H1 (cell line): ENCODE results near the gene DNM2. TPM values are rescaled to one million over a fixed set of nuclear protein-coding genes. Genes with fewer than 3 reads are reported as not detected.

Experiments
- CTCF ChIA-PET: fragments of 300-600 bp; sonication (Branson Sonifier 250); formaldehyde crosslinking; loops from one replicate; lab custom pipeline; 2021; ENCODE audit not compliant: partially characterized antibody; lab: Charles Lee
- POLR2A ChIA-PET: fragments of 300-600 bp; sonication (Branson Sonifier 250); formaldehyde crosslinking; loops from one replicate; lab custom pipeline; 2021; ENCODE audit warnings: inconsistent platforms; ENCODE audit not compliant: partially characterized antibody; lab: Charles Lee
- DNase-seq, 2 experiments: peaks; one replicate each; pipeline versions ENCODE4 v3.0.0 to v3.0.0-alpha.2; 2010 to 2022; ENCODE audit warnings: low spot score in 2 of 2, low read depth in 1 of 2, mixed read lengths in 1 of 2
- FAIRE-seq: peaks from 2 replicates; lab custom pipeline; 2011; peaks lifted over from hg19 to GRCh38; lab: Jason Lieb, UNC
- H2AFZ ChIP-seq: 2 replicates; pipeline ENCODE4 v1.8.1; 2012; ENCODE audit warnings: low read length, inconsistent platforms
- H2AK5ac ChIP-seq: 2 replicates; pipeline ENCODE4 v1.6.1; 2013; ENCODE audit warnings: low read depth, low read length
- H2BK120ac ChIP-seq: replicated peaks from 2 replicates; pipeline ENCODE3; 2013; ENCODE audit warnings: low read depth, low read length, inconsistent platforms
- H2BK12ac ChIP-seq: 2 replicates; pipeline ENCODE4 v1.6.1; 2013; ENCODE audit warnings: low read depth, low read length
- H2BK15ac ChIP-seq: 2 replicates; pipeline ENCODE4 v1.6.1; 2013; ENCODE audit warnings: low read length
- H2BK20ac ChIP-seq: 2 replicates; pipeline ENCODE4 v1.6.1; 2013; ENCODE audit warnings: low read length
- H2BK5ac ChIP-seq: 2 replicates; pipeline ENCODE4 v1.6.1; 2013; ENCODE audit warnings: low read depth, low read length
- H3K14ac ChIP-seq: 2 replicates; pipeline ENCODE4 v1.6.1; 2013; ENCODE audit warnings: inconsistent platforms; ENCODE audit not compliant: insufficient read length
- H3K18ac ChIP-seq: 2 replicates; pipeline ENCODE4 v1.6.1; 2013; ENCODE audit warnings: low read length; ENCODE audit errors: extremely low read depth
- H3K23ac ChIP-seq: 2 replicates; pipeline ENCODE4 v1.6.1; 2013; ENCODE audit warnings: inconsistent platforms; ENCODE audit not compliant: insufficient read length
- H3K23me2 ChIP-seq: 2 replicates; pipeline ENCODE4 v1.6.1; 2013; ENCODE audit warnings: low read depth, low read length
- H3K27ac ChIP-seq: 2 replicates; pipeline ENCODE4 v1.6.1; 2011; ENCODE audit warnings: low read depth, low read length, inconsistent platforms
- H3K27me3 ChIP-seq, 4 experiments: replicated peaks in 1 of 4; 1 replicate in 1 of 4; 2 replicates in 3 of 4; pipeline versions ENCODE4 v1.6.1 to v1.8.1; 2011 to 2013; ENCODE audit warnings: low read length in 3 of 4, mild to moderate bottlenecking in 3 of 4, inconsistent platforms in 2 of 4, mixed read lengths in 2 of 4, moderate library complexity in 1 of 4; ENCODE audit not compliant: control insufficient read depth in 3 of 4, insufficient read depth in 3 of 4; ENCODE audit errors: extremely low read depth in 1 of 4
- H3K36me3 ChIP-seq, 4 experiments: 2 replicates each; pipeline versions ENCODE4 v1.6.1 to v1.8.1; 2011 to 2013; ENCODE audit warnings: mild to moderate bottlenecking in 4 of 4, low read length in 3 of 4, moderate library complexity in 2 of 4, control low read depth in 1 of 4, inconsistent platforms in 1 of 4; ENCODE audit not compliant: insufficient read depth in 4 of 4, control insufficient read depth in 2 of 4
- H3K4ac ChIP-seq: replicated peaks from 2 replicates; pipeline ENCODE3; 2013; ENCODE audit warnings: low read length, low read depth, mixed read lengths, inconsistent platforms; ENCODE audit not compliant: insufficient read length
- H3K4me1 ChIP-seq, 4 experiments: replicated peaks in 1 of 4; 1 replicate in 1 of 4; 2 replicates in 3 of 4; pipeline versions ENCODE4 v1.6.1 to v1.8.1; 2011 to 2013; ENCODE audit warnings: low read length in 3 of 4, inconsistent platforms in 2 of 4, mixed read lengths in 1 of 4; ENCODE audit not compliant: insufficient read depth in 4 of 4, control insufficient read depth in 3 of 4
- H3K4me2 ChIP-seq, 2 experiments: 2 replicates each; pipeline versions ENCODE4 v1.6.1 to v1.8.1; 2011 to 2013; ENCODE audit warnings: low read depth in 2 of 2, low read length in 2 of 2, control low read depth in 1 of 2, inconsistent platforms in 1 of 2, mild to moderate bottlenecking in 1 of 2; ENCODE audit not compliant: insufficient read depth in 1 of 2
- H3K4me3 ChIP-seq, 4 experiments: fragments of 200-600, 300-600 bp in 1 of 4; sonication (generic), shearing (Covaris generic), sonication (Bioruptor Twin) in 1 of 4; 2 replicates each; pipeline versions ENCODE4 v1.5.1 to v1.8.1; 2011 to 2016; ENCODE audit warnings: low read length in 4 of 4, low read depth in 3 of 4, control low read depth in 2 of 4, inconsistent platforms in 2 of 4, mild to moderate bottlenecking in 2 of 4, mixed read lengths in 1 of 4, moderate library complexity in 1 of 4; ENCODE audit not compliant: insufficient read depth in 2 of 4; ENCODE audit errors: extremely low read depth in 1 of 4
- H3K56ac ChIP-seq: replicated peaks from 2 replicates; pipeline ENCODE3; 2013; ENCODE audit warnings: low read depth, mild to moderate bottlenecking, mixed read lengths, low read length, inconsistent platforms; ENCODE audit not compliant: insufficient read length
- H3K79me1 ChIP-seq: 2 replicates; pipeline ENCODE4 v1.6.1; 2013; ENCODE audit warnings: low read depth, low read length, control low read depth
- H3K79me2 ChIP-seq, 2 experiments: 2 replicates each; pipeline versions ENCODE4 v1.6.1 to v1.8.1; 2012 to 2013; ENCODE audit warnings: low read length in 2 of 2, mild to moderate bottlenecking in 2 of 2, inconsistent platforms in 1 of 2; ENCODE audit not compliant: insufficient read depth in 2 of 2, control insufficient read depth in 1 of 2
- H3K9ac ChIP-seq, 4 experiments: replicated peaks in 1 of 4; 1 replicate in 1 of 4; 2 replicates in 3 of 4; pipeline versions ENCODE4 v1.6.1 to v1.8.1; 2011 to 2013; ENCODE audit warnings: low read depth in 3 of 4, low read length in 3 of 4, control low read depth in 2 of 4, mild to moderate bottlenecking in 2 of 4, moderate library complexity in 2 of 4, inconsistent platforms in 1 of 4; ENCODE audit errors: extremely low read depth in 1 of 4
- H3K9me3 ChIP-seq, 2 experiments: 2 replicates each; pipeline versions ENCODE4 v1.6.1 to v1.8.1; 2012 to 2013; ENCODE audit warnings: mild to moderate bottlenecking in 2 of 2, moderate library complexity in 2 of 2, control low read depth in 1 of 2, inconsistent platforms in 1 of 2, low read depth in 1 of 2, low read length in 1 of 2, mixed read lengths in 1 of 2; ENCODE audit not compliant: insufficient read depth in 2 of 2
- H4K20me1 ChIP-seq, 2 experiments: replicated peaks in 1 of 2; 2 replicates each; pipeline versions ENCODE3 to v1.8.1; 2011 to 2013; ENCODE audit warnings: inconsistent platforms in 2 of 2, low read length in 2 of 2, mild to moderate bottlenecking in 1 of 2; ENCODE audit not compliant: insufficient read depth in 2 of 2, control insufficient read depth in 1 of 2
- H4K5ac ChIP-seq: 2 replicates; pipeline ENCODE4 v1.6.1; 2013; ENCODE audit warnings: low read length, low read depth, mixed read lengths, inconsistent platforms; ENCODE audit not compliant: insufficient read length
- H4K8ac ChIP-seq: 2 replicates; pipeline ENCODE4 v1.8.0; 2013; ENCODE audit warnings: mild to moderate bottlenecking, moderate library complexity, low read length, inconsistent platforms; ENCODE audit not compliant: insufficient read depth; ENCODE audit errors: extremely low read depth
- H4K91ac ChIP-seq: replicated peaks from 2 replicates; pipeline ENCODE3; 2013; ENCODE audit warnings: low read length, mixed read lengths, inconsistent platforms; ENCODE audit not compliant: insufficient read length
- CHD1 ChIP-seq: IDR thresholded peaks from 2 replicates; pipeline ENCODE4 v1.6.1; 2012; ENCODE audit warnings: low read depth, low read length, improper control_type of control experiment
- CTCF ChIP-seq, 3 experiments: IDR thresholded peaks; 1 replicate in 2 of 3; 2 replicates in 1 of 3; pipeline versions ENCODE4 v1.5.1 to v1.6.1; 2011; ENCODE audit warnings: low read length in 3 of 3, mild to moderate bottlenecking in 3 of 3, inconsistent platforms in 2 of 3, low read depth in 1 of 3, moderate library complexity in 1 of 3; ENCODE audit not compliant: insufficient read depth in 1 of 3; ENCODE audit errors: control extremely low read depth in 1 of 3
- KDM1A ChIP-seq: fragments of 200-600, 300-600 bp; sonication (generic); IDR thresholded peaks from 2 replicates; pipeline ENCODE4 v1.7.1; 2016; ENCODE audit warnings: mild to moderate bottlenecking, low read length, borderline replicate concordance
- NRF1 ChIP-seq: IDR thresholded peaks from 2 replicates; pipeline ENCODE4 v1.6.1; 2011; ENCODE audit warnings: mild to moderate bottlenecking, low read depth, low read length, improper control_type of control experiment
- POLR2A ChIP-seq, 2 experiments: IDR thresholded peaks; 1 replicate in 1 of 2; 2 replicates in 1 of 2; pipeline ENCODE4 v1.6.1; 2011; ENCODE audit warnings: low read depth in 2 of 2, low read length in 2 of 2, mild to moderate bottlenecking in 2 of 2; ENCODE audit errors: control extremely low read depth in 1 of 2
- SIX5 ChIP-seq: IDR thresholded peaks from 2 replicates; pipeline ENCODE4 v1.6.1; 2011; ENCODE audit warnings: mild to moderate bottlenecking, low read depth, low read length
- WGBS, 2 experiments: shearing (Covaris generic) in 1 of 2; methylation state at CpG; one replicate each; pipeline versions ENCODE4 v1.1.6 to v1.1.7; 2013 to 2015; ENCODE audit warnings: low lambda C conversion rate in 2 of 2, mixed read lengths in 2 of 2, inconsistent platforms in 1 of 2, low coverage in 1 of 2, missing lambda C conversion rate in 1 of 2; ENCODE audit not compliant: insufficient replicate concordance in 2 of 2, insufficient coverage in 1 of 2, insufficient read length in 1 of 2; ENCODE audit errors: extremely low coverage in 1 of 2, missing lambda C conversion rate in 1 of 2; 5-methylcytosine and 5-hydroxymethylcytosine counted together
- polyA plus RNA-seq, 7 experiments: library from polyadenylated mRNA; depleted of rRNA in 3 of 7; stranded (reverse) in 5 of 7; unstranded in 2 of 7; fragments of >200 nt in 5 of 7; fragments of 200-250 nt in 2 of 7; gene quantifications; 1 replicate in 5 of 7; 2 replicates in 1 of 7; 4 replicates in 1 of 7; pipeline versions ENCODE4 v1.2.1 to v1.2.3, GENCODE V29; 2011 to 2013; ENCODE audit warnings: missing spikeins in 2 of 7, mixed read lengths in 2 of 7
- total RNA-seq: library from RNA; stranded (reverse); fragmentation: NEBNext Ultra II Directional; extraction: Animal tissue kit (Norgen Biotek cat#: 25700); gene quantifications from 2 replicates; pipeline ENCODE4 v1.2.1, GENCODE V29; 2021

Gene DNM2
- total and polyA plus RNA-seq, 2 of the 8 experiments (the other 6 are each of a cell fraction or from before 2014, with no cell fraction given) = 61.9 to 120 TPM

DNA sequence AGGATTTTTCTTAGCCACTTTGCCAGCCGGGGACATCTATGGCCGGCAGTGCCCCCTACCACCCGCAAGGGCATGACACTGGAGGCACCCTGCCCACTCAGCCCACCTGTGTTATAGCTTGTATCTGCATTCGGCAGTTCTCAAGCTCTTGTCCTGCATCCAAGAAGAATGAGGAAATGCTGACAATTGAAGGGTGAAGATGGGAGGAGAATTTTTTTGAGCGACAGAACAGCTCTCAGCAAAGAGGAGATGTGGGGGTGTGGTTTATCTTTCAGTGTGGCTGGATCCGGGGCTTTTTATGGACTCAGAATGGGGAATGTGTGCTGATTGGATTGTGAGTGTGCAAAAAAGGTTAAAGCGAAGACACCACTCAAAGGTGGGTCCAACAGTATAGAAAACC is 124.9 kb downstream of the DNM2 start:
- FAIRE-seq (no peak), DNase-seq (no peak)
- Histone ChIP-seq H3K4me2 (no peak overlapping the region), H4K20me1 (no peaks in the 10 kb centered on the region), H3K27me3 (no peaks in the 10 kb centered on the region), H3K79me2 (no peaks in the 10 kb centered on the region), H2AK5ac (no peak overlapping the region), H3K27ac (no peak overlapping the region), H2BK120ac (no peak overlapping the region), H3K18ac (no peak overlapping the region), H3K4me3 (no peak overlapping the region), H3K79me1 (no peaks in the 10 kb centered on the region), H3K56ac (no peak overlapping the region), H2BK5ac (no peak overlapping the region), H3K9me3 (no peaks in the 10 kb centered on the region), H3K36me3 (no peaks in the 10 kb centered on the region), H2BK15ac (no peak overlapping the region), H3K14ac (no peak overlapping the region), H4K5ac (no peak overlapping the region), H4K8ac (no peak overlapping the region), H3K23me2 (no peaks in the 10 kb centered on the region), H3K23ac (no peak overlapping the region), H3K4ac (no peak overlapping the region), H2BK12ac (no peak overlapping the region), H2BK20ac (no peak overlapping the region), H2AFZ (no peak overlapping the region), H3K9ac (no peak overlapping the region), H4K91ac (no peak overlapping the region), H3K4me1 (peaks cover 0 to 3% (median 0%) of the 10 kb centered on the region in 4 experiments; a peak in 2 of 7 replicates)
- 74% methylated on average over 7 of the region's 7 CpGs; no CpG with 5 or more reads in 1 of the 2 experiments for WGBS, 2 experiments
- POLR2A ChIA-PET = interaction anchor here (0.6 to 0.7 kb wide), 2 partner anchors 39 to 340 kb away, joined by 3 read pairs; no protein-coding TSS in a partner anchor
- TF ChIP-seq POLR2A (IDR thresholded peaks at IDR 0.05; ENCODE audit: control extremely low read depth in 1 of 2, low read depth in 2 of 2, low read length in 2 of 2) = no peak
- no peak for TF ChIP-seq KDM1A
- TF ChIP-seq NRF1 = no peak
- TF ChIP-seq SIX5 = no peak
- TF ChIP-seq CTCF (IDR thresholded peaks at IDR 0.05; ENCODE audit: control extremely low read depth in 1 of 3, insufficient read depth in 1 of 3, low read depth in 1 of 3, low read length in 3 of 3) = peak in 2 of 3 experiments; percentile 13 to 17; a peak in 2 of 4 replicates
- TF ChIP-seq CHD1 = no peak
- CTCF ChIA-PET = interaction anchor here (0.7 to 21.2 kb wide), 6 partner anchors 12 to 285 kb away, joined by 3 to 249 read pairs (median 4); no protein-coding TSS in a partner anchor
